Endothelial cell of umbilical vein (primary cell): Measurements from ENCODE around the gene WNT8A.
"Not testable (repeated sequence)": the region's sequence is repeated elsewhere in the genome, so short reads cannot be mapped to it uniquely, and the experiment has no call there.

ENCODE experiments used
- CTCF ChIP-seq, 2 donors: IDR thresholded peaks; 1 replicate in 1 of 2; 2 replicates in 1 of 2; pipeline ENCODE4 v1.5.1; 2011; ENCODE audit warnings: low read length in 2 of 2, mild to moderate bottlenecking in 2 of 2, moderate library complexity in 2 of 2, control low read depth in 1 of 2, inconsistent platforms in 1 of 2, low read depth in 1 of 2; ENCODE audit not compliant: insufficient read depth in 1 of 2; ENCODE audit errors: extremely low read depth in 1 of 2
- GATA2 ChIP-seq: IDR thresholded peaks from 2 replicates; pipeline ENCODE4 v1.7.0; 2011; ENCODE audit warnings: low read depth, mild to moderate bottlenecking, moderate library complexity, mixed read lengths, low read length; ENCODE audit not compliant: insufficient read length, insufficient read depth
- MAX ChIP-seq: IDR thresholded peaks from 2 replicates; pipeline ENCODE4 v1.6.1; 2011; ENCODE audit not compliant: insufficient read depth, insufficient read length
- POLR2A ChIP-seq: IDR thresholded peaks from 2 replicates; pipeline ENCODE4 v1.6.1; 2012; ENCODE audit warnings: low read depth, mild to moderate bottlenecking, control low read depth, low read length

GRCh38 chr5:138052718-138053117, 31.1 kb upstream of the WNT8A start:
- not testable (repeated sequence) for TF ChIP-seq CTCF (IDR thresholded peaks at IDR 0.05; ENCODE audit: extremely low read depth in 1 of 2, insufficient read depth in 1 of 2, low read depth in 1 of 2, low read length in 2 of 2); POLR2A; MAX; GATA2
